Lower leg skin (tissue), 4 donors: ENCODE measurements around the gene RIMS1. TPM values are rescaled to one million over a fixed set of nuclear protein-coding genes. Genes with fewer than 3 reads are reported as not detected.

Experiments
- DNase-seq, 2 donors: peaks; one replicate each; pipeline ENCODE4 v3.0.0-alpha.2; 2019; ENCODE audit warnings: low spot score in 2 of 2
- H3K4me3 ChIP-seq: fragments of 200-600 bp; sonication (generic); 2 replicates; pipeline ENCODE4 v1.5.1; 2017; ENCODE audit warnings: mild to moderate bottlenecking, low read depth; ENCODE audit not compliant: poor library complexity, severe bottlenecking
- POLR2A ChIP-seq, 2 donors: fragments of 450-650 bp; IDR thresholded peaks; one replicate each; pipeline ENCODE4 v1.6.1; 2016 to 2017; ENCODE audit warnings: antibody characterized with exemption in 2 of 2, mild to moderate bottlenecking in 1 of 2, moderate library complexity in 1 of 2
- WGBS, 2 donors: methylation state at CpG; one replicate each; pipeline ENCODE4 v1.1.5; 2018; 5-methylcytosine and 5-hydroxymethylcytosine counted together
- intact Hi-C: fragments of 100-400 bp; cut with DNase I; formaldehyde crosslinking; loops from one replicate; pipeline ENCODE4 v1.15.0; 2023; ENCODE audit warnings: low total_unique reads
- total RNA-seq, 4 donors: library from RNA; depleted of rRNA; stranded (reverse); fragments of >200 nt; gene quantifications; one replicate each; pipeline ENCODE4 v1.1.0, GENCODE V29; 2016
- TF ChIP-seq, protein P1 (sequence below), 3 donors: fragments of 450-650 bp; IDR thresholded peaks; one replicate each; pipeline ENCODE4 v1.5.1; 2016; ENCODE audit warnings: antibody characterized with exemption in 3 of 3, mild to moderate bottlenecking in 3 of 3, moderate library complexity in 2 of 3

The RIMS1 gene
- total RNA-seq, 4 donors from 2014 or later = 1.3 to 9.4 (median 4.7) TPM

DNA sequence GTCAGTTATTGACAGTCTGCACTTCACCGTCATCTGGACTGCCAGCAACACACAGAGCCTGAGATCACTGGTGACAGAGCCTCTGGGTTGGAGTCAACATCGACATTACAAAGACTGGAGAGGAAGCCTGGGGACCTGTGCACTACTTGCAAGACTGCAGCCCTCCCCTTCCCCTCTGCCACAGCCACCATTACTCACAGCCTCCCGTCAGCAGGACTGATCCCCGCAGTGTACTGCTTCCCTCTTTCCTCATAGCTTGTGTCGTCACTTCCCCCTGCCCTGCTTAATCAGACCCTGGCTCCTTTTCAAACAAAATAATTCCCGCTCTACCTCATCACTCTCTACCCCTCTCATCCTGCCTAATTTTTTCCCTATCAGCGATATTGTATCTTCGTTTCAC lies 500.0 kb downstream of the RIMS1 start:
- TF ChIP-seq, protein P1, sequence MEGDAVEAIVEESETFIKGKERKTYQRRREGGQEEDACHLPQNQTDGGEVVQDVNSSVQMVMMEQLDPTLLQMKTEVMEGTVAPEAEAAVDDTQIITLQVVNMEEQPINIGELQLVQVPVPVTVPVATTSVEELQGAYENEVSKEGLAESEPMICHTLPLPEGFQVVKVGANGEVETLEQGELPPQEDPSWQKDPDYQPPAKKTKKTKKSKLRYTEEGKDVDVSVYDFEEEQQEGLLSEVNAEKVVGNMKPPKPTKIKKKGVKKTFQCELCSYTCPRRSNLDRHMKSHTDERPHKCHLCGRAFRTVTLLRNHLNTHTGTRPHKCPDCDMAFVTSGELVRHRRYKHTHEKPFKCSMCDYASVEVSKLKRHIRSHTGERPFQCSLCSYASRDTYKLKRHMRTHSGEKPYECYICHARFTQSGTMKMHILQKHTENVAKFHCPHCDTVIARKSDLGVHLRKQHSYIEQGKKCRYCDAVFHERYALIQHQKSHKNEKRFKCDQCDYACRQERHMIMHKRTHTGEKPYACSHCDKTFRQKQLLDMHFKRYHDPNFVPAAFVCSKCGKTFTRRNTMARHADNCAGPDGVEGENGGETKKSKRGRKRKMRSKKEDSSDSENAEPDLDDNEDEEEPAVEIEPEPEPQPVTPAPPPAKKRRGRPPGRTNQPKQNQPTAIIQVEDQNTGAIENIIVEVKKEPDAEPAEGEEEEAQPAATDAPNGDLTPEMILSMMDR (IDR thresholded peaks at IDR 0.05) = no peak
- no peak for TF ChIP-seq POLR2A (IDR thresholded peaks at IDR 0.05)
- intact Hi-C loops = no loop called here
- H3K4me3 ChIP-seq = no peak overlapping the region
- WGBS, 2 donors = 82 to 85% methylated on average over 8 of the region's 8 CpGs
- no peak for DNase-seq

DNA sequence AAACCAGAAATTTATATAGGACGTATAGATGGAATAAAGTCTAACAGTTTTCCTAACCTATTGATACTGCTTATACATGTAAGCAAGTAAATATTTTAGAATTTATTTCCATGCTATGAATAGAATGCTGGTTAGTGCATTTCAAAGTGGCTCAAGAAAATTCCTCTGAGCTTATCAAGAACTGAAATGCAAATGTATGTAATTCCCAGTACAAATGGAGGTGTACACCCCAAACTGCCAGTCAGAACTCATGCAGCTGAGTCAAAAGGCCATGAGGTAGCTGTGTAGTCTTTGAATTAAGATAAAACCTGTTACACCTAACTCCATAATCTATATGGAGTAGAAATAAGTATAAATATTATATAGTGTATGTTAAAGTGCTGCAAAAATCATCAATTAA lies 503.3 kb downstream of the RIMS1 start:
- WGBS, 2 donors = 92 to 96% methylated on average over 1 of the region's 1 CpG
- intact Hi-C loops = no loop called here
- TF ChIP-seq, protein P1 (IDR thresholded peaks at IDR 0.05) = no peak
- no peak for TF ChIP-seq POLR2A (IDR thresholded peaks at IDR 0.05)
- DNase-seq = no peak
- H3K4me3 ChIP-seq = no peak overlapping the region

DNA sequence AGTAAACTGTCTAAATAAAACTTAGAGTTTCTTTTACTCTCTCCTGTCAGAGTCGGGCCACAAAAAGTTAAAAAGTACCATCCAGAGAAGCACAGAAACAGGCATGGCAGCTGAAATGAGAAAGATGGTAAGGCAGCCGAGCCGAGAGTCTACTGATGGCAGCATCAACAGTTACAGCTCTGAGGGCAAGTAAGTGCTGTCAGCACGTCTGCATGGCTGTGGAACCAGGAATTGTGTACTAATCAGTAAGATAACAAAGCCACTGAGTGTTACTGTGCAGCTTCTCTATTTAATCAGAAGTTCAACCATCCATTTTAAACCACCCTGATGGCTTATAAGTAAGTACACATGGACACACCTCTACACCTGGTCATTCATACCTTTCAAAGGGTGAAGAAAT lies 504.2 kb downstream of the RIMS1 start:
- intact Hi-C loops = no loop called here
- no peak overlapping the region for H3K4me3 ChIP-seq
- 76 to 78% methylated on average over 4 of the region's 4 CpGs for whole genome bisulfite sequencing, 2 donors
- DNase-seq = no peak
- TF ChIP-seq, protein P1 (IDR thresholded peaks at IDR 0.05) = no peak
- TF ChIP-seq POLR2A (IDR thresholded peaks at IDR 0.05) = no peak

DNA sequence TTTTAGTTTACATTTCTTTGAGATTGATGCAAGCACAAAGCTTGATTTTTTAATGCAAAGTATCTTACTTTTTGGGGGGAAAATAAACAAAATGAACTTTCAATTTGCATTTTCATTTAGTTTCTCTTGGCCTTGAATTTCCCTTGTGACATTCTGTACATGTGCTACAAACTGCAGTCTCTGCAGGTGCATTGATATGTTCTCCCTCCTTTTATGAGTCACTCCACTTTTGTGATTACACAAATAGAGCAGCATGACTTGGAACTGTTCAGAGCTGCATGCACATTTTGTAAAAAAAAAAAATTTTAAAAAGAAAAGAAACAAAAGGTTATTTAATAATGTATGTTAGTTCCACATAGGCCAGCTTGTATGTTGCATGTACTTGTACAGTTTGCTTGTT lies 515.5 kb downstream of the RIMS1 start:
- TF ChIP-seq, protein P1 (IDR thresholded peaks at IDR 0.05) = no peak
- no peak for TF ChIP-seq POLR2A (IDR thresholded peaks at IDR 0.05)
- intact Hi-C loops = no loop called here
- no peak for DNase-seq
- no peak overlapping the region for H3K4me3 ChIP-seq

DNA sequence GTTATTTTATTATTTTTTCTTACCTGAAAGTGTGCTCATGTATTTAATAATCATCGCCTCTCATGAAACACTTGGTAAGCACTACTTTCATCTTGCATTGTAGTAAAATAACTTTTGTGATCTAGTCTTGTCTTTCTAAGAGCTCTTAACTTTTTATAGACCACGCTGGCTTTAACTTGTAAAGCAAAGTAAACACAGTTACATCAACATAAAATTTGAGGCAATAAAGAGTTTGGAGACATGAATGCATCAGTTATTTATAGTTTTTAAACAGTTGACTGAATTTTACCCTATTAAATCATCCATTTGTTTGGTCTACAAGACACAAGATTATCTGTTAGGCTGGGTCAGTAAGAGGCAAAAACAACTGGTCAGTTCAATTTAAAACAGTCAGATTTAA lies 517.1 kb downstream of the RIMS1 start:
- no peak overlapping the region for H3K4me3 ChIP-seq
- no peak for DNase-seq
- intact Hi-C loops = no loop called here
- WGBS, 2 donors = 73 to 74% methylated on average over 2 of the region's 2 CpGs
- no peak for TF ChIP-seq POLR2A (IDR thresholded peaks at IDR 0.05)
- TF ChIP-seq, protein P1 (IDR thresholded peaks at IDR 0.05) = no peak

DNA sequence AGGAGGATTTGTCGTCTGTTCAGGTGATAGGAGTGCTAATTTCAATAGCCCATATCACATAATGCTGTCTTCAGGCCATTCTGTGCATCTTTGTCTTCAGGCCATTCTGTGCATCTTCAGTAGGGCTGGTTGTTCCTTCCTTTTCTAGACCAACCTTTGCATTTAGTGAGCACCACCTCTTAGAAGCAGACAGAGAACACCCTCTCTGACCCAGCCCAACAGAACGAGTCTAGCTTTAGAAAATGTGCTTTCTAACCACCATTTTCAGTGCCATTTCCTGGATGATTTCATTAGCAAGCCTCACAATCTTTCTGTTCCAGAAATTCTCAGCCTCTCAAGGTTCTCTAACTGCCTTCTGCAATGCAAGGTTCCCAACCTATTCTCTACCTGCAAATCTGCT lies 520.2 kb downstream of the RIMS1 start:
- H3K4me3 ChIP-seq = no peak overlapping the region
- no peak for DNase-seq
- WGBS, 2 donors = 57 to 58% methylated on average over 2 of the region's 2 CpGs
- TF ChIP-seq POLR2A (IDR thresholded peaks at IDR 0.05) = no peak
- TF ChIP-seq, protein P1 (IDR thresholded peaks at IDR 0.05) = no peak
- intact Hi-C loops = no loop called here
